HEK293 (cell line): ENCODE data around the gene USP7.

Experiments
- CTCF ChIA-PET: fragments of 350-600 bp; formaldehyde crosslinking; extraction: SDS; loops from one replicate; lab custom pipeline; 2021; ENCODE audit warnings: antibody characterized with exemption; lab: Yijun Ruan, JAX
- POLR2A ChIA-PET: fragments of 300-600 bp; formaldehyde crosslinking; extraction: SDS; loops from one replicate; lab custom pipeline; 2020; ENCODE audit warnings: antibody characterized with exemption, inconsistent platforms; lab: Yijun Ruan, JAX
- H3K27ac ChIP-seq: fragments of 200-500 bp; sonication (Bioruptor generic); 2 replicates; pipeline ENCODE4 v1.5.1; 2014; ENCODE audit warnings: low read depth, low read length, control low read depth, inconsistent platforms; ENCODE audit errors: extremely low read depth
- H3K36me3 ChIP-seq, 2 experiments: fragments of 200-500 bp in 1 of 2; sonication (Bioruptor generic) in 1 of 2; 1 replicate in 1 of 2; 2 replicates in 1 of 2; pipeline ENCODE4 v1.5.1; 2014 to 2017; ENCODE audit warnings: inconsistent platforms in 2 of 2, low read length in 2 of 2; ENCODE audit not compliant: control insufficient read depth in 2 of 2, insufficient read depth in 1 of 2
- H3K4me1 ChIP-seq: fragments of 200-500 bp; sonication (Bioruptor generic); 2 replicates; pipeline ENCODE4 v1.5.1; 2014; ENCODE audit warnings: mild to moderate bottlenecking, low read length, inconsistent platforms; ENCODE audit not compliant: control insufficient read depth, insufficient read depth
- H3K4me3 ChIP-seq: 2 replicates; pipeline ENCODE4 v1.5.1; 2011; ENCODE audit warnings: low read depth, mild to moderate bottlenecking, control low read depth, low read length, moderate library complexity
- H3K9me3 ChIP-seq: fragments of 200-500 bp; sonication (Bioruptor generic); 2 replicates; pipeline ENCODE4 v1.5.1; 2014; ENCODE audit warnings: low read depth, low read length, inconsistent platforms; ENCODE audit not compliant: control insufficient read depth, insufficient read depth
- BCL11B ChIP-seq: fragments of 450-650 bp; formaldehyde crosslinking; IDR thresholded peaks from 2 replicates; pipeline ENCODE4 v1.5.1; 2016; ENCODE audit warnings: low read depth, missing biosample characterization, missing genetic modification characterization
- GLI4 ChIP-seq: fragments of 450-650 bp; formaldehyde crosslinking; IDR thresholded peaks from 2 replicates; pipeline ENCODE4 v1.5.1; 2016; ENCODE audit warnings: missing biosample characterization, missing genetic modification characterization
- INSM2 ChIP-seq: fragments of 450-650 bp; formaldehyde crosslinking; IDR thresholded peaks from 2 replicates; pipeline ENCODE4 v1.5.1; 2016; ENCODE audit warnings: missing biosample characterization, missing genetic modification characterization
- MEIS1 ChIP-seq: sonication (generic); formaldehyde crosslinking; IDR thresholded peaks from 2 replicates; pipeline ENCODE4 v1.8.1; 2022; ENCODE audit warnings: missing genetic modification reagents, mild to moderate bottlenecking, borderline replicate concordance
- PRDM1 ChIP-seq: fragments of 450-650 bp; formaldehyde crosslinking; IDR thresholded peaks from 2 replicates; pipeline ENCODE4; 2016; ENCODE audit warnings: missing biosample characterization, missing genetic modification characterization
- SALL2 ChIP-seq: fragments of 450-650 bp; formaldehyde crosslinking; IDR thresholded peaks from 2 replicates; pipeline ENCODE4 v1.5.0; 2017; ENCODE audit warnings: missing biosample characterization, mild to moderate bottlenecking, missing genetic modification characterization, borderline replicate concordance
- ZBTB11 ChIP-seq: fragments of 450-650 bp; formaldehyde crosslinking; conservative IDR thresholded peaks from 2 replicates; pipeline ENCODE4 v1.5.1; 2016; ENCODE audit warnings: low read depth, missing biosample characterization, missing genetic modification characterization
- ZNF10 ChIP-seq: fragments of 450-650 bp; formaldehyde crosslinking; IDR thresholded peaks from 2 replicates; pipeline ENCODE4 v1.5.1; 2017; ENCODE audit warnings: missing biosample characterization, missing genetic modification characterization
- ZNF112 ChIP-seq: fragments of 450-650 bp; formaldehyde crosslinking; IDR thresholded peaks from 2 replicates; pipeline ENCODE4 v1.5.0; 2017; ENCODE audit warnings: missing biosample characterization, missing genetic modification characterization
- ZNF138 ChIP-seq: fragments of 450-650 bp; formaldehyde crosslinking; IDR thresholded peaks from 2 replicates; pipeline ENCODE4 v1.5.1; 2016; ENCODE audit warnings: missing biosample characterization, missing genetic modification characterization, borderline replicate concordance
- ZNF146 ChIP-seq: fragments of 450-650 bp; formaldehyde crosslinking; IDR thresholded peaks from 2 replicates; pipeline ENCODE4 v1.5.1; 2016; ENCODE audit warnings: missing biosample characterization, missing genetic modification characterization
- ZNF174 ChIP-seq: fragments of 450-650 bp; formaldehyde crosslinking; IDR thresholded peaks from 2 replicates; pipeline ENCODE4 v1.5.0; 2017; ENCODE audit warnings: missing biosample characterization, mild to moderate bottlenecking, missing genetic modification characterization
- ZNF202 ChIP-seq: fragments of 450-650 bp; formaldehyde crosslinking; IDR thresholded peaks from 2 replicates; pipeline ENCODE4 v1.5.1; 2016; ENCODE audit warnings: missing biosample characterization, missing genetic modification characterization, borderline replicate concordance
- ZNF214 ChIP-seq: fragments of 450-650 bp; formaldehyde crosslinking; IDR thresholded peaks from 2 replicates; pipeline ENCODE4 v1.5.1; 2017; ENCODE audit warnings: missing biosample characterization, mild to moderate bottlenecking, missing genetic modification characterization, borderline replicate concordance
- ZNF292 ChIP-seq: fragments of 450-650 bp; formaldehyde crosslinking; IDR thresholded peaks from 2 replicates; pipeline ENCODE4 v1.5.1; 2016; ENCODE audit warnings: low read depth, missing biosample characterization, missing genetic modification characterization, borderline replicate concordance
- ZNF404 ChIP-seq: fragments of 450-650 bp; formaldehyde crosslinking; IDR thresholded peaks from 2 replicates; pipeline ENCODE4 v1.5.1; 2017; ENCODE audit warnings: missing biosample characterization, missing genetic modification characterization
- ZNF530 ChIP-seq: fragments of 450-650 bp; formaldehyde crosslinking; IDR thresholded peaks from 2 replicates; pipeline ENCODE4 v1.5.1; 2016; ENCODE audit warnings: low read depth, missing biosample characterization, missing genetic modification characterization
- ZNF544 ChIP-seq: fragments of 450-650 bp; formaldehyde crosslinking; IDR thresholded peaks from 2 replicates; pipeline ENCODE4 v1.5.0; 2017; ENCODE audit warnings: missing biosample characterization, missing genetic modification characterization
- ZNF600 ChIP-seq: fragments of 450-650 bp; formaldehyde crosslinking; IDR thresholded peaks from 2 replicates; pipeline ENCODE4 v1.5.1; 2016; ENCODE audit warnings: missing biosample characterization, missing genetic modification characterization
- TF ChIP-seq, protein P1 (sequence below): sonication (generic); formaldehyde crosslinking; IDR thresholded peaks from 2 replicates; pipeline ENCODE4 v1.8.1; 2022; ENCODE audit warnings: mild to moderate bottlenecking, moderate library complexity, missing genetic modification reagents

Gene USP7

GRCh38 chr16:8943001-8943763 lies 20.5 kb downstream of the USP7 start:
- POLR2A ChIA-PET, result no interaction called here
- TF ChIP-seq ZNF10 (tag by site-specific recombination) (no peak), ZNF600 (peak; percentile 46; the same call in 1 of the 2 replicates)
- Histone ChIP-seq H3K36me3 (no peaks in the 10 kb centered on the region), H3K27ac (no peak overlapping the region), H3K4me1 (peaks cover 19% of the 10 kb centered on the region), H3K4me3 (no peak overlapping the region), H3K9me3 (no peaks in the 10 kb centered on the region)
- CTCF ChIA-PET, result interaction anchor here (0.9 to 1.1 kb wide), 2 partner anchors 15 to 66 kb away, joined by 3 to 4 read pairs; no protein-coding TSS in a partner anchor

DNA sequence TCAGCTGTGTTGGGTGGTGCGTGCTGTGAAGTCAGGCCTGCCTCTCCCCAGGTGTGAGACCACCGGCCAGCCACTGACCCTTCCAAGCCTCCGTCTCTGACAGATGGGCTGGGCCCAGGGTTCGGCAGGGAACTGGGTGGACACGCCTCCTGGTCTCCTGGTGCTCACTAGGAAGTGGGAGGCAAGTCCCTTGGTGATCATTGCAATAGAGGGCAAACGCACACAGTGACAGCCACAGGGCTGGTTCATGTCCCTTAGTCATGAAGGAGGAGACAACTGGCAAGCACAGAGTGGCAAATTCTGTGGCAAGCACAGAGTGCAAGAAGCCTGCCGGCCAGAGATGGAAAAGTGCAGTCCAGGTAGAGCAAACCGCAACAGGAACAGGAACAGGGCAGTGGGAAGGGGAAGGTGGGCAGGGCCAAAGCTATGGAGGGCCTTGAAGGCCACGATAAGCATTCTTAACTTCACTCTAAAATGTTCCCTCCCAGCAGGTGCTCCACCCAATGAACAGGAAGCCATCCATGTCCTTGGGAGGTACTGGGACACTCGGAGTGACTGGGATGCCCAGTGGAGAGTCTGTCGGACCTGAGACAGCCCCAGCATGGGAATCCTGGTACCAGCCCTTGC lies 21.9 kb downstream of the USP7 start:
- H3K4me1 ChIP-seq, result peaks cover 15% of the 10 kb centered on the region
- CTCF ChIA-PET, result interaction anchor here (1.1 to 1.7 kb wide), 2 partner anchors 16 to 67 kb away, joined by 4 to 6 read pairs; no protein-coding TSS in a partner anchor
- no peaks in the 10 kb centered on the region for H3K9me3 ChIP-seq
- H3K4me3 ChIP-seq, result no peak overlapping the region
- TF ChIP-seq ZNF404 (tag by site-specific recombination), result no peak
- TF ChIP-seq SALL2 (tag by site-specific recombination), result no peak
- TF ChIP-seq GLI4 (tag by site-specific recombination), result no peak
- no peak for TF ChIP-seq PRDM1 (tag by site-specific recombination)
- no peak for TF ChIP-seq BCL11B (tag by site-specific recombination)
- TF ChIP-seq ZNF146 (tag by site-specific recombination), result no peak
- no peak for TF ChIP-seq ZNF544 (tag by site-specific recombination)
- no peak for TF ChIP-seq ZNF112 (tag by site-specific recombination)
- no peak for TF ChIP-seq ZNF214
- no peak for TF ChIP-seq ZBTB11
- TF ChIP-seq INSM2 (tag by site-specific recombination), result no peak
- TF ChIP-seq ZNF174, result no peak
- TF ChIP-seq ZNF138, result no peak
- TF ChIP-seq, protein P1, sequence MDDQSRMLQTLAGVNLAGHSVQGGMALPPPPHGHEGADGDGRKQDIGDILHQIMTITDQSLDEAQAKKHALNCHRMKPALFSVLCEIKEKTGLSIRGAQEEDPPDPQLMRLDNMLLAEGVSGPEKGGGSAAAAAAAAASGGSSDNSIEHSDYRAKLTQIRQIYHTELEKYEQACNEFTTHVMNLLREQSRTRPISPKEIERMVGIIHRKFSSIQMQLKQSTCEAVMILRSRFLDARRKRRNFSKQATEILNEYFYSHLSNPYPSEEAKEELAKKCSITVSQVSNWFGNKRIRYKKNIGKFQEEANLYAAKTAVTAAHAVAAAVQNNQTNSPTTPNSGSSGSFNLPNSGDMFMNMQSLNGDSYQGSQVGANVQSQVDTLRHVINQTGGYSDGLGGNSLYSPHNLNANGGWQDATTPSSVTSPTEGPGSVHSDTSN (CRISPR knock-in tag), result no peak
- TF ChIP-seq MEIS1, result no peak
- no peak for TF ChIP-seq ZNF530 (tag by site-specific recombination)
- no peak for TF ChIP-seq ZNF292 (tag by site-specific recombination)
- no peak for TF ChIP-seq ZNF202
- POLR2A ChIA-PET, result no interaction called here
- no peak overlapping the region for H3K27ac ChIP-seq
- no peaks in the 10 kb centered on the region for H3K36me3 ChIP-seq
